Activated CD4-positive, alpha-beta T cell treated with anti-CD3 and anti-CD28 coated beads, Interleukin-2, amount 50 U/mL, for 16 hours (primary cell): Measurements from ENCODE around the gene ERC2.

Experiments
- DNase-seq: peaks from one replicate; pipeline ENCODE4 v3.0.0-alpha.2; 2020

Gene ERC2

DNA sequence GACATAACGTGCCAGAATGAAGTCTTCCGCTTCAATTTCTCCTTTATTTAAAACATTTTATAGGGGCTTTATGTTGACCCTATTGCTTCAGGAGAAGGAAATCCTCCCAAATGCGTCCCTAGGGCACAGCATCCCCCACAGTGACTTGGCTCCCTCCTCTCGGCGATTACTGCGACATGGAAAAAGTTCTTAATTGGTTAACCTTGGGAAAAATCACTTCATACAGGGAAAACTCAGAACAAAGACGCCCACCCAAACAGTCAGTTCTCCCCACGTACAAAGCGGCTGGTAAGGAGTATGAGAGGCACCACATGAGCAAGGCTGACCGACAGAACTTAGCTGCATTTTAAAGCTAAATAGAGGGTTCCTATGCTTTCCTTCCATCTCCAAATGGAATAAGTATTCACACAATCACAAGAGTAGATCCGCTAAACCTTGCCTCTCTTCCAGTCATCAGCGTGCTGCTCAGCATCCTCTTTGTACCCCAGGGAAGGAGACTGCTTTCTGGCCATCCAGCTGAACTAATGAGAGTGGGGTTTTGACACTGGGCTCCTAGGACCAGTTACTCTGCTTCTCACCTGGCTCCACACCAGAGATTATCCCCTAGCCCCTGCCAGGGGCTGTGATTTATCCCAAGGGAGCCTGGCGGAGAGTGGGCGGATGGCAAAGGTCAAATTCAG is 565.9 kb downstream of the ERC2 start:
- DNase-seq, result no peak

GRCh38 chr3:55899887-55900286 is 568.4 kb downstream of the ERC2 start:
- DNase-seq, result no peak

GRCh38 chr3:55897573-55898224 is 570.6 kb downstream of the ERC2 start:
- no peak for DNase-seq

DNA sequence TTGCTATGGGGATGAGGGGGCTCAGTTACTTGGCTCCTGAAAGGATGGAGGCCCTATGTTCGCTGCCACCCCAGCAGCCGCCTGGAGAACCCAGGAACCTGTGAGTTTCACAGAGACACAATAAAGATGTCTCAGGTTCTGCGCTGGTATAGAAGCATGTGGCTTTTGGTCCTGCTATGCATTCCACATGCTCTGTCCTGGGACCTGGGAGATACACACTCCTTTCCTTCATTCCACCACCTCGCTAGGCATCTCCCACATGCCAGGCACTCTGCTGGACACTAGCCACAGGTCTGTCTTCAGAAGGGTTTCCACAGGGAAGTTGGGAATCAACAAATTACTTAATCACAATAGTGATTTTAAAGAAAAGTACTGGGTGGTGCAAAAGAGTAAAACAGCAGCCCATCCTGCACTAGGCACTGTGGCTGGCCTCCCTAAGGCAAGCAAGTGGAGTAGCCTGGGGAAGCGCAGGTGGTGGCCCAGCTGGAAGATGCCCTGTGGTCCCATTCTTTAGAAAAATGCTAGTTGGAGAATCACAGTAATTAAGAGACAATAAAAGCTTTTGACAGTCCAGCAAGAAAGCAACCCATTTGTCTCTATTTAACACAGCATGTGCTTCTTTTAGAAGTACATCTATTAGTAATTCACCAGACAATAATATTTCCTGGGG is 572.2 kb downstream of the ERC2 start:
- no peak for DNase-seq

DNA sequence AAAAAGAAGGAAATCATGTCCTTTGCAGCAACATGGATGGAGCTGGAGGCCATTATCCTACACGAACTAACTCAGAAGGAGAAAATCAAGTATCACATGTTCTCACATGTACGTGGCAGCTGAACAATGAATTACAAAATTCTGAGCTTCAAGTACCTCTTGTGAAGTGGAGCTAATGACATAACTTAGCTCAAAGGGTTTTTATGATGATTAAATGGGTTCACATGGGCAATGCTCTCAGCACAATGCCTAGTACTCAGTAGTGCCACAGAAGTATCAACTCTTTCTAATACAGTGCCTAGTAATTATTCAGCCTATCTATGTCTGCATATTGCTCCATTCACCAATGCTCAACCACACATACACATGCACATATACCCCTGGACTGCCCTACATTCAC is 573.7 kb downstream of the ERC2 start:
- no peak for DNase-seq

DNA sequence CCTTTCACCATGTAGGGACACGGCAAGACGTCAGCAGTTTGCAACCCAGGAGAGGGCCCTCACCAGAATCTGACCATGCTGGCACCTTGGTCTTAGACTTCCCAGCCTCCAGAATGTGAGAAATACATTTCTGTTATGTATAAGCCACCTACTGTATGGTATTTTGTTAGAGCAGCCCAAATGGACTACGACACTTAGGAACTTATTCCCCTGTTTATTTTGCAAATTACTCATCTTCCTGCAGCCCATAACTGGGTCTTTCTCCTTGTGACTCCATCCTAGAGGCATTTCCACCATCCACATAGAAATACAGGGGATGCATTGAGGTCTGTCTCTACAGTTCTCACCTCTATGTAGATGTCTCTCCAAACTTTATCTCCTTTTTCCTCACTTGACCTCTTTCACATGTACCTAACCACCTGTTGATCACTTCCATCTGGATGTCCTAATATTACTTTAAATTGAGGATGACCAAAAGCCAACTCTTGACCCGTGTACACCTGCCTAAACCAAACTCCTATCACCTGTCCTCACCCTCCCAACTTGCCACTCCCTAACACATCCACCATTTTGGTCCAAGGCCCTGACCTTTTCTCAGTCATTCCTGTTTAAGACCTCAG is 575.1 kb downstream of the ERC2 start:
- DNase-seq, result no peak

- no peak for DNase-seq
Observed at GRCh38 chr3:55891106-55891505, 577.2 kb downstream of the ERC2 start.

- no peak for DNase-seq
Observed at GRCh38 chr3:55888282-55888885, 579.9 kb downstream of the ERC2 start.

DNA sequence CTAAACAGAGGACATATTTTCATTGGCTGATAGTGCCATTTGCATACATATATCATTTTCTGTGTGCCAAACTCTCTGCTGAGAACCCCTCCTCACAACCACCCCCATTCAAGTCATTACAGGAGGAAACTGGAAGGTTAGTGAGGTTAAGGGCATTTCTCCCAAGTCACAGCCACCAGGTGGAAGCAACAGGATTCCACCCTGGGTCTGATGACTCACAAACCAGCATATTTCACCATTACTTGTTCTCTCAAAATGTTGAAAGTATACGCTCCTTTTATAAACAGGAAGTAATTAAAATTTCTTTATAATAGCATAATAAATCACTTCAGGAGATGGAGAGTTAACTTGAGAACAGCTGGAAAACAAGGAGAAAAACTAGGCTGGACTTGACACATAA is 582.5 kb downstream of the ERC2 start:
- DNase-seq, result no peak

DNA sequence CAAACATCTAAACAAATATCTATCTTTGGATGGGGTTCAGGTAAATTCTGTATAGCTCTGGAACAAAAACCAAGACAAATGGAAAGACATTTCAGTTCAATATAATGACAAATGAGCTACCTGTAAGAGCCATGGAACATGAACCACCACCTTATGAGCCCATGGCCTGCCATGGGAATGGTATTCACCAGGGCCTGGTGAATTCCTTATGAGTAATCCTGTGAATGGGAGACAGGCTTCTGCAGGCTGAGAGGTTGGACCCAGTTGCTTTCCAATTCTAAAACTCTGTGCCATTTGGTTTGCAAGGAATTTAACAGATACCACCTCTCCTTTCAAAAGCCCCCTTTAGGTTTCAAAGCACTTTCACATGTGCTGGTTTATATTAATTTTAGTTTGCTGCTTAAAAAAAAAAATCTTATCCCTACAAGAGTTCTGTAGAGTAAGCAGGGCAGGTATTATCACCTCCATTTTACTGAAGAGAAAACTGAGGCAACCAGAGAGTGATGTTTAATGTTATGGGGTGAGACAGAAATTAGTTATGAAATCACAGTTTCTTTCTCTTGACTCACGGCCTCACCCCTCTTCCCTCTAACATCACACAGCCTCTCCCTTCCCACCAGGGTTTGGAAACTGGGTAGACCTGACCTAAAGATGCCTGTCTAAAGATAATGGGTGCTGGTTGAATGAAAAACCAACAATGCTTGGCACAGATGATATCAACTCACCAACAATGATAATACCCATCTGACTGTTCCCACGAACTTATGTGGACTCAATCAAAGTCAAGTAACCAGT is 583.6 kb downstream of the ERC2 start:
- no peak for DNase-seq

DNA sequence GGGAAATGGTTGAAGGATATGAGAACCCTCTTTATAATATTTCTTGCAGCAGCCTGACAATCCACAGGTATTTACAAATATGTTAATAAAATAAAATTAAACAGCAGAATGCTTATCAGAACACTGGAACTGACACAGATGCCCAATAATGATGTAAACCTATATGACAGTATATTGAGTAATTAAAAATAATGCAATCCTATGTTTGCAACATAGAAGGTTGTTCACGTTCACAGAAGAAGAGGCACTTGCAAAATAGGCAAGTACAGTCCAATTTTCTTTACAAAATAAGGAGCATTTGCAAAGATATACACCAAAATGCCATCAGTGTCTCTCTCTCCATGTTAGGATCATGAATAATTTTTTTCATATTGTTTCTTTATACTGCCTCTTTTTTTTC is 584.2 kb downstream of the ERC2 start:
- DNase-seq, result no peak

DNA sequence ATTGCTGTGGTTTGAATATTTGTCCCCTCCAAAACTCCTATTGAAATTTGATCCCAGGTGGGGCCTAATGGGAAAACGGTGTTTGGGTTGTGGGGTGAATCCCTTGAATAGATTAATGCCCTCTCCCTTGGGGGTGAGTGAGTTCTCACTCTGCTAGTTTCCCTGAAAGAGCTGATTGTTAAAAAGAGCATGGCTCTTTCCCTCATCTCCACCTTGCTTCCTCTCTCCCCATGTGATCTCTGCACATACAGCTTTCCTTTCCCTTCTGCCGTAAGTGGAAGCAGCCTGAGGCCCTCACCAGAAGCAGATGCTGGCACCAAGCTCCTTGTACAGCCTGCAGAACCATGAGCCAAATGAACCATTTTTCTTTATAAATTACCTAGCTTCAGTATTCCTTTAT is 586.3 kb downstream of the ERC2 start:
- no peak for DNase-seq

GRCh38 chr3:55880357-55880756 is 587.9 kb downstream of the ERC2 start:
- no peak for DNase-seq

DNA sequence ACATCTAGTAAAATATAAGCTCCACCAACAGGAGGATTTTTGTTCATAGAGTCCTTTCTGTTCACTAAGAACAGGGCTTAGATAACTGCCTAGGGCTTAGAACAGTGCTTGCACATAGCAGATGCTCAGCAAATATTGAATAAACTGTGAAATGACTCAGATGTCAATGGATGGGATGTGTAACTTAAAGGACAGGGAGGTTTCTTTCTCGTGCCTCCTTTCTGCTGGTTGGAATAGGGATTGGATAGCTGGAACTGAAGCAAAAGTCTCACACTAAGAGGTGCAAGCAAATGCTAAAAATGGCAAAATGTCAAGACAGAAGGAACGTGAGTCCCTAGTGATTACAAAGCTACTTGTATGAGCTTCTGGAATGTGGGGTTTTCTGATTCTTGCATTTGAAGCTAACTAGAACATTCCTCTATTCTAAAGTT is 588.4 kb downstream of the ERC2 start:
- DNase-seq, result no peak

GRCh38 chr3:55877703-55878102 is 590.6 kb downstream of the ERC2 start:
- DNase-seq, result no peak

- DNase-seq, result no peak
Observed at GRCh38 chr3:55876560-55876959, 591.7 kb downstream of the ERC2 start.

GRCh38 chr3:55875113-55875512 is 593.2 kb downstream of the ERC2 start:
- no peak for DNase-seq

DNA sequence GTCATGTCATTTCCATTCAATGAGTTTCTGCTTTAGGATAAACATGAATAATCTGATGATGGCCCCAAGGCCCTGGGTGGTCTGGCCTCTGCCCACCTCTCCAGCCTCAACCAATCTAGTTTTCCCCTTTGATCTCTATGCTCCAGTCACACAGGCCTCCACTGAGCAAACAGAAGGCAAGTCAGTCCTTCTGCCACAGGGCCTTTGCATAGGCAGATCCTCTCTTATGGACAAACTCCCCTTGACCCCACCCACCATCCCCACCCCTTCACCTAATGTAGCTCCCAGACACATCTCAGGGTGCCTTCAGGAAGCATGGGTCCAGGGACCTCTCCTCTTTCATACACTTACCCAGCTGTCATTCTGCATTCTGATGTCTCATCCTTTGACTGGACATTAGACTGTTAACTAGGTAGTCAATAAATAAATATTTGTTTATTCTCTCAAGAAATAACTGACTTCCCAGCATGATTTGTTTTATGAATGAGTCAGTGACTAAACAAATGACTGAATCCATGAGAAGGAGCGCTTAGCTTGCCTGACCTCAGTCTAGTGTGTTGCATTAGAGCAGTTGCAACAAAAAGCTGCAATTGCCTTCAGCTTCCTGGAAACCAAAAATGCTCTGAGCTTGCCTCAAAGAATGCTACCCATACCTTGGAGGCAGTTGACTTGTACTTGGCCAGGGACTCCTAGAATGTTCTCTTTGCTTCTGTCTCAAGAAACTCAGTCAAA is 594.6 kb downstream of the ERC2 start:
- no peak for DNase-seq

DNA sequence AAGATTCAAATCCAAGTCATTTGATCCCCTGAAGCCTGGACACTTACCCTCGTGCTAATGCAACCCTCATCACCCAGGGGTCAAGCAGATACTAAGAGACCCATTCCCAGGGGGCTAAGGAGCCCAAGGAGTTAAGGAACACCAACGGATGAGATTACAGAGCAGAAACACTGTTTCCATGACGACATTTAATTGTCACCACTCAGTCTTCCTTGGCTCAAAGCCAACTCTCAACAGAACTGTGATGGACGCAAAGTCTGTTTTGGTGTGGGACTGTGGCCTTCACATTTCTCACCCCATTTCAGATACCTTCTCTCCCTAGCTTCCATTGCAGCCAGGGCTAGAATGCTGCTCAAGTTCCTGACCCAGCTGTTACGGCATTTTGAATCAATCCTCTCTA is 597.7 kb downstream of the ERC2 start:
- DNase-seq, result no peak

- DNase-seq, result no peak
Observed at GRCh38 chr3:55868347-55868746, 599.9 kb downstream of the ERC2 start.

GRCh38 chr3:55863028-55863427 is 605.2 kb downstream of the ERC2 start:
- DNase-seq, result no peak
